Activated CD4-positive, alpha-beta T cell treated with anti-CD3 and anti-CD28 coated beads, Interleukin-2, amount 50 U/mL, for 48 hours (primary cell): ENCODE measurements around the gene TOMM40.
"Not testable (repeated sequence)": the region's sequence is repeated elsewhere in the genome, so short reads cannot be mapped to it uniquely, and the experiment has no call there.

Experiments
- DNase-seq, 2 experiments: peaks; one replicate each; pipeline ENCODE4 v3.0.0-alpha.2; 2020

The TOMM40 gene

GRCh38 chr19:44900328-44901244 is 9.5 kb downstream of the TOMM40 start:
- no peak for DNase-seq

GRCh38 chr19:44903216-44903601 is 12.2 kb downstream of the TOMM40 start:
- no peak for DNase-seq

- DNase-seq = peak; percentile 78 to 82
Observed at GRCh38 chr19:44903602-44904425, 12.8 kb downstream of the TOMM40 start.

GRCh38 chr19:44904426-44904994 is 13.5 kb downstream of the TOMM40 start:
- peak in 1 of 2 experiments; percentile 19 for DNase-seq

- no peak for DNase-seq
Observed at GRCh38 chr19:44905437-44906160, 14.5 kb downstream of the TOMM40 start, which contains the start of gene APOE. APOE (plus strand) TSS chr19:44905796; CDS start chr19:44906625, 829 bp downstream.

- DNase-seq = no peak
Observed at GRCh38 chr19:44907613-44908012, 16.6 kb downstream of the TOMM40 start.

GRCh38 chr19:44908074-44908835 is 17.2 kb downstream of the TOMM40 start:
- DNase-seq = no peak

GRCh38 chr19:44908836-44909261 is 17.8 kb downstream of the TOMM40 start:
- DNase-seq = no peak

GRCh38 chr19:44909775-44910174 is 18.7 kb downstream of the TOMM40 start:
- DNase-seq = no peak

- DNase-seq = not testable (repeated sequence)
Observed at GRCh38 chr19:44911896-44912295, 20.8 kb downstream of the TOMM40 start.

GRCh38 chr19:44912854-44913253 is 21.8 kb downstream of the TOMM40 start:
- no peak for DNase-seq

GRCh38 chr19:44913512-44914432 is 22.7 kb downstream of the TOMM40 start:
- not testable (repeated sequence) for DNase-seq

GRCh38 chr19:44914433-44915206 is 23.6 kb downstream of the TOMM40 start, which contains the start of gene APOC1:
APOC1 (plus strand) TSS chr19:44914608; CDS start chr19:44914892, 284 bp downstream.
- DNase-seq = peak; percentile 78 to 86

- DNase-seq = no peak
Observed at GRCh38 chr19:44924243-44924725, 33.2 kb downstream of the TOMM40 start.

GRCh38 chr19:44925114-44925891 is 34.2 kb downstream of the TOMM40 start:
- no peak for DNase-seq

GRCh38 chr19:44926245-44927077 is 35.4 kb downstream of the TOMM40 start:
- not testable (repeated sequence) for DNase-seq

- no peak for DNase-seq
Observed at GRCh38 chr19:44927746-44928145, 36.7 kb downstream of the TOMM40 start.

- no peak for DNase-seq
Observed at GRCh38 chr19:44930088-44930487, 39.0 kb downstream of the TOMM40 start.
